GM21447 (cell line): ENCODE measurements around the gene MGA.
A peak's percentile ranks its signal among the peaks of the same experiment; 100 is the strongest.

ENCODE experiments used
- ATAC-seq: cut with Tn5 transposase; IDR thresholded peaks from one replicate; pipeline ENCODE4 v1.9.1; 2021; ENCODE audit not compliant: unreplicated experiment

MGA gene

GRCh38 chr15:41656188-41656587 is 4.0 kb upstream of the MGA start:
- ATAC-seq: no peak

GRCh38 chr15:41658689-41659088 is 1.5 kb upstream of the MGA start:
- no peak for ATAC-seq

GRCh38 chr15:41659190-41659589 is 1.0 kb upstream of the MGA start:
- no peak for ATAC-seq

GRCh38 chr15:41659855-41660234 is 360 bp upstream of the MGA start:
- no peak for ATAC-seq

- ATAC-seq: peak; percentile 2
These were observed 893 bp downstream of the MGA start for GRCh38 chr15:41661078-41661517.

GRCh38 chr15:41661518-41662225 is 1.5 kb downstream of the MGA start:
- peak; percentile 32 for ATAC-seq

GRCh38 chr15:41666353-41666920 is 6.2 kb downstream of the MGA start:
- ATAC-seq: no peak

GRCh38 chr15:41669701-41670100 is 9.5 kb downstream of the MGA start:
- no peak for ATAC-seq

- no peak for ATAC-seq
These were observed 11.7 kb downstream of the MGA start for GRCh38 chr15:41671656-41672648.

- ATAC-seq: no peak
These were observed 15.1 kb downstream of the MGA start for GRCh38 chr15:41675337-41675736.

- no peak for ATAC-seq
These were observed 18.5 kb downstream of the MGA start for GRCh38 chr15:41678742-41679141.

- no peak for ATAC-seq
These were observed 23.8 kb downstream of the MGA start for GRCh38 chr15:41683955-41684354.

- ATAC-seq: no peak
These were observed 28.5 kb downstream of the MGA start for GRCh38 chr15:41688671-41689070.

- ATAC-seq: no peak
These were observed 28.9 kb downstream of the MGA start for GRCh38 chr15:41689083-41689482.

GRCh38 chr15:41689834-41690233 is 29.6 kb downstream of the MGA start:
- ATAC-seq: no peak

- ATAC-seq: no peak
These were observed 30.4 kb downstream of the MGA start for GRCh38 chr15:41690636-41691035.

GRCh38 chr15:41691471-41691870 is 31.3 kb downstream of the MGA start:
- no peak for ATAC-seq

GRCh38 chr15:41692049-41692448 is 31.8 kb downstream of the MGA start:
- ATAC-seq: no peak

- no peak for ATAC-seq
These were observed 33.6 kb downstream of the MGA start for GRCh38 chr15:41693757-41694156.

- peak; percentile 99 for ATAC-seq
These were observed 35.7 kb downstream of the MGA start for GRCh38 chr15:41695750-41696436.

- ATAC-seq: no peak
These were observed 38.6 kb downstream of the MGA start for GRCh38 chr15:41698779-41699178.
